HG03039 (cell line): ENCODE measurements around the gene NOC2L.
"Not testable (repeated sequence)": the region's sequence is repeated elsewhere in the genome, so short reads cannot be mapped to it uniquely, and the experiment has no call there.

Experiments used
- ATAC-seq: cut with Tn5 transposase; IDR thresholded peaks from one replicate; pipeline ENCODE4 v1.9.1; 2021; ENCODE audit warnings: mild to moderate bottlenecking, moderate library complexity; ENCODE audit not compliant: unreplicated experiment

The NOC2L gene

DNA sequence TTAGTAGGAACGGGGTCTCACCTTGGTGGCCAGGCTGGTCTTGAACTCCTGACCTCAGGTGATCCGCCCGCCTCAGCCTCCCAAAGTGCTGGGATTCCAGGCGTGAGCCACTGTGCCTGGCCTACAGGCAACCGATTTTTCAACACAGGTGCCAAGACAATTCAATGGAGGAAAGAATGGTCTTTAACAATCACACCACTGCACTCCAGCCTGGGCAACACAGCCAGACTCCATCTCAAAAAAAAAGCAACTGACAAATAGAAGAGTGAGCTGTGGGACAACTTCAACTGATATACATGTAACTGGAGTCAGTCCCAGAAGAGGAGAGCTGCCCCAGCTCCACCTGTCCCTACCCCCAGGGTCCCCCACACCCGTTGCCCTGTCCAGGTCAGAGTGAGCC lies 35.5 kb upstream of the NOC2L start:
- ATAC-seq, result not testable (repeated sequence)

- ATAC-seq, result no peak
Observed at GRCh38 chr1:993379-993995, 34.4 kb upstream of the NOC2L start.

DNA sequence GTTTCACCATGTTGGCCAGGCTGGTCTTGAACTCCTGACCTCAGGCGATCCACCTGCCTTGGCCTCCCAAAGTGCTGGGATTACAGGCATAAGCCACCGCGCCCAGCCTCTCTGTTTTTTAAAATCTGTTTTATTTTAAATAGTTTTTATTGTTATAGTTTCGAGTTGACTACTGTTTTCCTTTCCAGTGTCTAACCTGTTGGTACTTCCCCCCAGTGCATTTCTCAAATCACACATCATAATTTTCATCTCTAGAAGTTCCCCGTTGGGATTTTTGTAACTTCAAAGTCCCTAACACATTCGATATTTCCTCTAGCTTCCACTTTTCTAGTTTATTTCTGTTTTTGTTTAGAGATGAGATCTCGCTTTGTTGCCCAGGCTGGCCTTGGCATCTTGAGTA lies 33.3 kb upstream of the NOC2L start:
- ATAC-seq, result no peak

DNA sequence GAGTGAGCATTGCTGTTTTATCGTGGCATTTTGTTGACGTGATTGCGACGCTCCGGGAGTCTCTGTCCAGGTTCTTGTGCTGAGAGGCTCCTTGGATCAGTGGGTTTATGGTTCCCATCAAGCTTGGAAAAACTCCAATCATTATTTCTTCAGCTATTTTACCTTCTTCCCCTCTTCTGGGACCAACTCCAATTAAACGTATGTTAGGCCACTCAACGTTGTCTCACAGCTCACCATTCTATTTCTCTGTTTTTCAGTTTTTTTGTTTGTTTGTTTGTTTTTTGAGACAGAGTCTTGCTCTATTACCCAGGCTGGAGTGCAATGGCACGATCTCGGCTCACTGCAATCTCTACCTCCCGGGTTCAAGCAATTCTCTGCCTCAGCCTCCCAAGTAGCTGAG lies 32.8 kb upstream of the NOC2L start:
- ATAC-seq, result no peak

DNA sequence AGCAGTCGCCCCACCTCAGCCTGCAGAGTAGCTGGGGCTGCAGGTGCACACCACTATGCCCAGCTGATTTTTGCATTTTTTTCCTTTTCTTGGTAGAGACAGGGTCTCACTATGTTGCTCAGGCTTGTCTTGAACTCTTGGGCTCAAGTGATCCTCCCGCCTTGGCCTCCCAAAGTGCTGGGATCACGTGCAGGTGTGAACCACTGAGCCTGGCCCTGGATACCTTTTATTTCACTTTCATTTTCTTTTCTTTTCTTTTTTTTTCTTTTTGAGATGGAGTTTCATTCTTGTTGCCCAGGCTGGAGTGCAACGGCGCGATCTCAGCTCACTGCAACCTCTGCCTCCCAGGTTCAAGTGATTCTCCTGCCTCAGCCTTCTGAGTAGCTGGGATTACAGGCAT lies 32.2 kb upstream of the NOC2L start:
- ATAC-seq, result not testable (repeated sequence)

GRCh38 chr1:988061-988460 lies 29.0 kb upstream of the NOC2L start:
- ATAC-seq, result not testable (repeated sequence)

DNA sequence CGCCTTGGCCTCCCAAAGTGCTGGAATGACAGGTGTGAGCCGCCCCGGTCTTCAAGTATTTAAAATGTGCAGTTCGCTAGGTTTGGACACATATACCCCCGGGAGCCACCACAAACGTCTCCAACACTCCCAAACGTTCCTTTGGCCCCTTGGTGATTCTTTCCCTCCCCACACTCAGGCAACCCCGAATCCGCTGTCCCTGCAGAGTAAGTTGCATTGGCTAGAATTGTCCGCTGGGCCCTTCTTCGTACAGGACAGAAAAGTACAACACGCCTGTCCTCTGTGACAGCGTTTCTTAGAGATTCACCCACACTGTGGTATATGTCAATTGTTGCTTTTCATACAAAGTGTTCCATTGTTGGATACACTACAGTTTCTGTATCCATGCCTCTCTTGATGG lies 26.1 kb upstream of the NOC2L start:
- no peak for ATAC-seq

GRCh38 chr1:984476-984814 lies 25.4 kb upstream of the NOC2L start:
- no peak for ATAC-seq

DNA sequence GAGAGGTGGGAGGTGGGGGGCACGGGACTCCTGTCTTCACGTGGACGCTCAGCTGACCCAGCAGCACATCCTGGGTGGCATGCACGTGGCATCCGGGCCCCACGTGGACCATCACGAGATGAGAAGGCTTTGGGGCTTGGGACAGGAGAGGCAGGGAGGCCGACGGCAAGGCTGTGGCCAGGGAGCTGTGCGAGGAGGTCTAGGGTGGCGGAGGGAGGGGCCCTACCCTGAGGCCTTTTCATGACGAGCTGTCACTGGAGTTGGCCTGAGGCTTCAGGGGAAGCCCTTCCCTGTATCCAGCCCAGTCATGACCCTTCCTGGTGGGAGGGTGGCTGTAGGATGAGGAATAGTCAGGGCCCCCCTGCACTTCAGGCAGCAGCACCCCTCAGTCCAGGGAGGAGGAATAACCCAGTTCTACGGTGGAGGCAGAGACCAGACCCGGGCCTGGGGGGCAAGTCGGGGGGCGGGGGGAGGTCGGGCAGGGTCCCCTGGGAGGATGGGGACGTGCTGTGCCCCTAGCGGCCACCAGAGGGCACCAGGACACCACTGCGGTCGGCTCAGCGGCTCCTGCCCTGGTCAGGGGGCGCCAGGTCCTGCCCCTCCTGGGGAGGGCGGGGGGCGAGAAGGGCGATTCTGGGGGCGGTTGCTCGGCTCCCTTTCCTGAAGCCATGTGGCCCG lies 24.9 kb upstream of the NOC2L start:
- ATAC-seq, result no peak

GRCh38 chr1:982765-983436 lies 23.8 kb upstream of the NOC2L start:
- no peak for ATAC-seq

DNA sequence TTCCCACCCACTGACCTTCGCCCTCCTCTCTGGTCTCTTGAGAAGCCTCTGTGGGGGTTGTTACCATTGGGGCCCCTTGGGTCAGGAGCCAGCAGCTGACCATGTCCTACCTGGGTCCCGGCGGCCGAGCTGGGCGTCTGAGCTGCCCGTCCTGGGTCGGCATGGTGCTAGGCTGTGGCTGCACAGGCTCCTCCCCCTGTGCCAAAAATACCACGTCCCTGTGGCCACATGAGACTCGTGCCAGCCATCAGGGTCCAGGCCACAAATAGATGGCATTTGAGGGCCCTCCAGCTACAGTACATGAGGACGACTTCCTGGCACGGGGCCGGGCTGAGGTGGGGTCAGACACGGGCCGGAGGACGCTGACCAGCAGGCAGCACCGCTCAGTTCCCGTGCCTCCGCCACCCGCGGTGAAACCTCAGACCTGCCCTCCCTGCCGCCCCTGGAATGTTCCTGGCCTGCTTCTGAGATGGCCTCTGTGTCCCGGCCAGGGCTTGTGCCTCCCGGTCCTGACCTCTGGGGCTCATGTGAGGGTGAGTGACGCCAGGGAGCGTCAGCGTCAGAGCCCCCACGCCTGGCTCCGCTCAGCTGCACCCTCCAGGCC lies 23.0 kb upstream of the NOC2L start, which contains the start of gene PERM1:
PERM1 (minus strand) TSS at position 139 of the 604 bp plus-strand sequence. CDS start 1,064 bp downstream, outside the sequence.
- ATAC-seq, result no peak

- ATAC-seq, result no peak
Observed at GRCh38 chr1:981491-981954, 22.5 kb upstream of the NOC2L start.

DNA sequence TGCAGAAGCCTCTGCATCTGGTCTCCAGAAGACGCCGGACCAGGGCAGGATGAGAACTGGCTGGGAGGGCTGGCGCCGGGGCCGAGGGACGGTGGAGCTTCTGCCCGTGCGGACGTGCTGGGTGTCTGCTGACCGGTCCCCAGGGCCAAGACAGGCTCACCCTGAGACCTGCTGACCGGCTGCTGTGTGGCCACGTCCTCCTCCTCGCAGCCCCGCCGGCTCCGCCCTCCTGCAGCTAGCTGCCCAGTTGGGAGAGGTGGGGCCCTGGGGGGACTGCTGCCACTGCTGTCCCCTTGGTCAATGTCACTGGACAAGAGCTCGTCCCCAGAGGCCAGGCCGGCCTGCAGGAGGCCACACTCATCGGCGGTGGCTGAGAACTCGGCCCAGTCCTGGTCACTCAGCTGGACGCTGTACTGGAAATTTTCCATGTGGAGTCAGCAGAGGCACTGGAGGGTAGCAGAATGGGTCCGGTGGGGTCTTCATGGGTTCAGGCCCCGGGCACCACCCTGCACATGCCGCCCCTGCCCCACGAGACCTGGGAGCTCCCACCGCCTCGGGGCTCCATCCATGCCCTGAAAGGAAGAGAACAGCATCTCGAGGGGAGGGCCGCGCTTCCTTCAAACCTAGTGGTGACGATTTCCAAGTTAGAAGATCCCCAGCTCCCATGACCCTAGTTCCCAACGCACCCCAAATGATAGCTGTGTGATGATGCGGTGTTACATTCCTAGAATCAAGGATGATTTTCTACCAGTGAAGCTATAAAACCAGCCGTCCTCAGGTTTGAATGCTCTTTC lies 21.7 kb upstream of the NOC2L start:
- no peak for ATAC-seq

- ATAC-seq, result no peak
Observed at GRCh38 chr1:980137-980571, 21.1 kb upstream of the NOC2L start.

DNA sequence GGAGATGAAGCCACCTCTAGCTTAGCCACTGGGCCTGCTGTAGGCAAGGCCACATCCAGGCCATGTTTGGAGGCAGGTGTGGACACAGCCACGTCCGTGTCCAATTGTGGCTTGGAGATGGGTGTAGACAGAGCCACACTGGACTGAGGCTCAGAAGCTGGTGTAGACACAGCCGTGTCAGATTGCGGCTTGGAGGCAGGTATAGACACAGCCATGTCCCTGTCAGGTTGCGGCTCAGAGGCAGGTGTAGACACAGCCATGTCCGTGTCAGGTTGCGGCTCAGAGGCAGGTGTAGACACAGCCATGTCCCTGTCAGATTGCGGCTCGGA lies 20.7 kb upstream of the NOC2L start:
- ATAC-seq, result no peak

DNA sequence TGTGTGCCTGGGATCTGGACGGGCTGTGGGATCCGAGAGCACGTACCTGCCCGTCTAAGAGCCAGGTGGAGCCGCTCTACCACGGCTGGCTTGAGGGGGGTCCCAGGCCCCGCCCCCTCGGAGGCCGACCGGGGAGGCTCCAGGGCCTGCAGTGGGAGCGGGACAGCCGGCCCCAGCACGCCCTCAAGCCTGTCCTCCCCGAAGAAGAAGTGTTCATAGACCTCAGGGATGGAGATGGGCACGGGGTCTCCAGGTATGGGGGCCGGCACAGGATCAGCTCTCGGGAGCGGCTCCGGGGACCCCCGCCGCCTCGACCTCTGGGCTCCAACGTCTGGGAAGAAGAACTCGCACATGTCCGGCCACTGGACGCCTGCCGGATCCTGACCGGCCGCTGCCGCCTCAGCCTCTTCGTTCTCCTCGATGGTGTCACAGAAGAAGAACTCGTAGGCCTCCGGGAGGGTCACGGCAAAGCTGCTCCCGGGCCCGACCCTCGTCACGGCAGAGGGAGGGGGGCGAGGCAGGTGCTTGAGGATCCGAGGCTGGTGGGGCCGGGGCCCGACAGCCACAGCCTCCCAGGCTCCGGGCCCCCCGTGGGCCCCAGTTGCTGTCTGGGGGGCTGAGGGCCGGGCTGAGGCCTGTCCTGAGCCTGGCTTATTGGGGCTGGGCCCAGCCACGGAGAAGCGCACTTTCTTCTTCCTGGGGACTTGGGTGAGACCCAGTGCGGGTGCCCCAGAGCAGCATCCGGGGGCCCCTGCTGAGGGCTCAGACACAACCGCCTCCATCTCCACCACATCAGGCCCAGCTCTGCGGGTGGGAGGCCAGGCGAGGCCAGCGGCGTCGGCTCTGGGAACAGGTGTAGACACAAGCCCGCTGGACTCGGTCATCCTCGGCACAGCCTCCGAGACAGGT lies 20.0 kb upstream of the NOC2L start:
- no peak for ATAC-seq

GRCh38 chr1:978069-978834 lies 19.2 kb upstream of the NOC2L start:
- no peak for ATAC-seq

GRCh38 chr1:976791-977190 lies 17.7 kb upstream of the NOC2L start:
- not testable (repeated sequence) for ATAC-seq
